Right lobe of liver (tissue), 6 donors: ENCODE measurements around the gene ADRM1. TPM values are rescaled to one million over a fixed set of nuclear protein-coding genes. Genes with fewer than 3 reads are reported as not detected.

ENCODE experiments used
- ATAC-seq, 4 donors: fragments of 200-7000 bp; cut with Tn5 transposase; one replicate each; pipeline ENCODE4 v1.9.1; 2020; ENCODE audit warnings: mild to moderate bottlenecking in 4 of 4, moderate library complexity in 4 of 4
- DNase-seq, 3 donors: peaks; one replicate each; pipeline ENCODE4 v3.0.0-alpha.2; 2020
- H3K27ac ChIP-seq, 3 donors: fragments of 200-600 bp; one replicate each; pipeline ENCODE4 v1.8.0; 2022
- H3K27me3 ChIP-seq, 2 donors: fragments of 200-600 bp; one replicate each; pipeline ENCODE4 v1.8.0; 2022
- H3K36me3 ChIP-seq, 4 donors: fragments of 200-600 bp; sonication (generic) in 1 of 4; one replicate each; pipeline versions ENCODE4 v1.5.1 to v1.8.0; 2017 to 2022; ENCODE audit warnings: control low read depth in 1 of 4
- H3K4me1 ChIP-seq, 4 donors: fragments of 200-600 bp; sonication (generic) in 1 of 4; one replicate each; pipeline versions ENCODE4 v1.5.1 to v1.8.0; 2017 to 2022; ENCODE audit warnings: control low read depth in 1 of 4
- H3K4me3 ChIP-seq, 3 donors: fragments of 200-600 bp; one replicate each; pipeline ENCODE4 v1.8.0; 2022
- H3K9me3 ChIP-seq, 4 donors: fragments of 200-600 bp; sonication (generic) in 1 of 4; one replicate each; pipeline versions ENCODE4 v1.5.1 to v1.8.0; 2017 to 2022; ENCODE audit warnings: control low read depth in 1 of 4
- POLR2A ChIP-seq: fragments of 450-650 bp; IDR thresholded peaks from one replicate; pipeline ENCODE4 v1.6.1; 2017; ENCODE audit warnings: antibody characterized with exemption, mild to moderate bottlenecking
- WGBS: methylation state at CpG from one replicate; pipeline ENCODE4 v1.1.6; 2018; ENCODE audit warnings: low coverage, low lambda C conversion rate; ENCODE audit not compliant: insufficient coverage; ENCODE audit errors: missing lambda C conversion rate; 5-methylcytosine and 5-hydroxymethylcytosine counted together
- intact Hi-C, 2 donors: fragments of 100-400 bp; cut with DNase I; formaldehyde crosslinking; loops; one replicate each; pipeline versions ENCODE4 v1.11.2 to v1.14.1; 2022
- total RNA-seq, 6 experiments: library from RNA; depleted of rRNA in 2 of 6; stranded (reverse); fragments of >200 nt in 2 of 6; fragmentation: NEBNext Ultra II Directional in 3 of 6; extraction: Animal tissue kit (Norgen Biotek cat#: 25700) in 3 of 6; gene quantifications; one replicate each; pipeline versions ENCODE4 v1.1.0 to v1.2.4, GENCODE V29; 2016 to 2023
- TF ChIP-seq, protein P1 (sequence below), 4 donors: fragments of 200-600 bp in 3 of 4; fragments of 450-650 bp in 1 of 4; IDR thresholded peaks; one replicate each; pipeline versions ENCODE4 v1.5.1 to v1.8.0; 2016 to 2022; ENCODE audit warnings: antibody characterized with exemption in 4 of 4, mild to moderate bottlenecking in 2 of 4
- donor health status: DM: no; HTN: yes; CAD: no.
- donor health status: DM: no; HTN: no; CAD: no.
- donor health status: DM: no; HTN: no; CAD: no.
- donor health status: DM: no; HTN: yes; CAD: no.
- donor health status: DM: no; HTN: yes; CAD: no.

Gene ADRM1
- total RNA-seq, 6 experiments from 2014 or later = 49.5 to 139 (median 55.7) TPM

DNA sequence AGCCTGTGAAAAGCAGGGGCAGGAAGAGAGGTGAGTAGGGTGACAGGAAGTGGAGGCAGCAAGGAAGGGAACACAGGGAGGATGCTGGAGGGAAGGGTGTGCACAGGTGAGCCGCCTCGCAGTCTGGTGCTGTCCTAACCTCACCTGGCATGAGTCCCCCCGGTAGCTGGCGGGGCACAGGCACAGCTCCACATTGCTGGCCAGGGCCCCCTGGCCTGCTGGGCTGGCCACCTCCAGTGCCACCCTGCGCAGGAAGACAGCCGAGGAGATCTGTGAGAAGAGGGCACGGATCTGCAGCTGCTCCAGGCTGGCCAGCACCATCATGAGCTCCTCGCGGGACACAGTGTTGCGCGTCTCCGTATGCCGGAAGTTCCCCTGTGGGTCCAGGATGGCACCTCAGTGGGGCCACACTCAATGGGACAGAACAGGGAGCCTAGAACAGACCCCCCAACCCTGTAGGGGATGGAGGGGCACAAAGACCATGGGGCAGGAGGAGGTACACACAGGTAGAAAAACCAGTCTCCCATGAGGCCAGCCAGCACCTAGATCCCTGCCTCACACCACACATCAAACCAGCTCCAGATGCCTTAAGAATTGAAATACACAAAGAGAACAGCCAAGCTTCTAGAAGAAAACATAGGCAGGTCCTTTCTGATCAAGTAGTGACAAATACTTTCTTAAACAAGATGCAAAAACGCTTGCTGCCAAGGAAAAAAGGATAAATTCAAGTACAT, 22.5 kb downstream of the ADRM1 start:
- intact Hi-C loops = no loop called here
- no peaks in the 10 kb centered on the region for H3K27me3 ChIP-seq
- peaks cover 0 to 7% (median 0%) of the 10 kb centered on the region in 4 donors for H3K4me1 ChIP-seq
- 97% methylated on average over 5 of the region's 14 CpGs for WGBS
- H3K27ac ChIP-seq = no peak overlapping the region
- H3K9me3 ChIP-seq = no peaks in the 10 kb centered on the region
- ATAC-seq (no peak), DNase-seq (no peak)
- H3K4me3 ChIP-seq = no peak overlapping the region
- TF ChIP-seq, protein P1, sequence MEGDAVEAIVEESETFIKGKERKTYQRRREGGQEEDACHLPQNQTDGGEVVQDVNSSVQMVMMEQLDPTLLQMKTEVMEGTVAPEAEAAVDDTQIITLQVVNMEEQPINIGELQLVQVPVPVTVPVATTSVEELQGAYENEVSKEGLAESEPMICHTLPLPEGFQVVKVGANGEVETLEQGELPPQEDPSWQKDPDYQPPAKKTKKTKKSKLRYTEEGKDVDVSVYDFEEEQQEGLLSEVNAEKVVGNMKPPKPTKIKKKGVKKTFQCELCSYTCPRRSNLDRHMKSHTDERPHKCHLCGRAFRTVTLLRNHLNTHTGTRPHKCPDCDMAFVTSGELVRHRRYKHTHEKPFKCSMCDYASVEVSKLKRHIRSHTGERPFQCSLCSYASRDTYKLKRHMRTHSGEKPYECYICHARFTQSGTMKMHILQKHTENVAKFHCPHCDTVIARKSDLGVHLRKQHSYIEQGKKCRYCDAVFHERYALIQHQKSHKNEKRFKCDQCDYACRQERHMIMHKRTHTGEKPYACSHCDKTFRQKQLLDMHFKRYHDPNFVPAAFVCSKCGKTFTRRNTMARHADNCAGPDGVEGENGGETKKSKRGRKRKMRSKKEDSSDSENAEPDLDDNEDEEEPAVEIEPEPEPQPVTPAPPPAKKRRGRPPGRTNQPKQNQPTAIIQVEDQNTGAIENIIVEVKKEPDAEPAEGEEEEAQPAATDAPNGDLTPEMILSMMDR (IDR thresholded peaks at IDR 0.05) = no peak
- no peak for TF ChIP-seq POLR2A
- peaks cover 0 to 11% (median 4%) of the 10 kb centered on the region in 4 donors for H3K36me3 ChIP-seq

DNA sequence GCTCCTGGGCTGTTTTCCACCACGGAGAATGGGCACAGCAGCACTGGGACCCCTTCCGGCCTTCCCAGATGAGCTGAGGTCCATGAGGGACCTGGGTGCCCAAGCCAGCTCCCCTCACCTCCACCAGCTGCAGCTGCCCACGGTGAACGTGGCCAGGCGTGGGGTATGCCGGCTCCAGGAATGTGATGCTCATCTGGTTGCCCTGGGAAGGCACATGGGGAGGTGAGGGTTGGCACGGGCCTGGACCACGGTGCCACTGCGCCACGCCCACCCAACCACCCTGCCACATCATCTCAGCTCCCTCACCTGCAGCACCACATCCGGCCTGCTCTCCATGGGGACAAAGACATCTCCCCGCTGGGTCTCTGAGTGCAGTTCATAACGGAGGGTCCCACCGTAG, 23.8 kb downstream of the ADRM1 start:
- Histone ChIP-seq H3K27ac (no peak overlapping the region), H3K27me3 (no peaks in the 10 kb centered on the region), H3K4me3 (no peak overlapping the region), H3K4me1 (peaks cover 0 to 3% (median 0%) of the 10 kb centered on the region in 4 donors), H3K9me3 (no peaks in the 10 kb centered on the region), H3K36me3 (peaks cover 0 to 11% (median 4%) of the 10 kb centered on the region in 4 donors)
- ATAC-seq (no peak), DNase-seq (no peak)
- WGBS = 88% methylated on average over 4 of the region's 14 CpGs
- TF ChIP-seq POLR2A = no peak
- TF ChIP-seq, protein P1 (IDR thresholded peaks at IDR 0.05) = no peak
- intact Hi-C loops = no loop called here

DNA sequence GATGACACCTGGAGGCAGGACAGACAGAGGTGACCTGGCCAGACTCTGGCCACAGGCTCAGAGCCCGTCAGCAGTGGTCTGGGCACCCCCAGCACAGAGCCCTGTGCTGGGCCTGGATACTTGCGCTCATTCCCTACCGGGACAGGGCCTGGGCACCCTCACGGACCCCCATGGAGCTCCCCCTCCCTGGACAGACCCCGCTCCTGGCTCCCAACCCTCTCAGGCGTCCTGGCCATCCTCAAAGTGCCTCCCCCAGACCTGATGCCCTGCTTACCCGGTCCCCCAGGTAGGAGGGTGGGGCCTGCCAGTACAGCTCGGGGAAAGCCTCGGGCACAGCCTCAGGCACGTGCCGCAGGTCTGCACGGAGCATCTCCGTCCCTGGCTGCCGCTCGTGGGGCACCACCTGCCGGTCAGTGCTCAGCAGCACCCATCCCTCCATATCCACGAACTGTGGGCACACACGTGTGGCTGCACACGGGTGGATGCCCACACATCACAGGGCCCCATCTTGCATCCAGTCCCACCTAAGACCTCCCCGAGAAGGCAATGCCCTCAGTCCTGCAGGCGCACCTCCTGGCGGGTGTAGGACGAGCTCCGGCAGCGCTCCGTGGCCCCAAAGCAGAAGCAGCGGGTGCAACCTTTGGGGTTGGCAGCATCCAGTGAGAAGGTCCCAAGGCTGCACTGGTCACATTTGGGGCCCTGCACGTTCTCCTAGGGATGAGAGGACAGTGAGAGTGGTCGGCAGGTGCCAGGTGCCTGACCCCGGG, 24.3 kb downstream of the ADRM1 start:
- no peaks in the 10 kb centered on the region for H3K9me3 ChIP-seq
- H3K4me1 ChIP-seq = peaks cover 0 to 3% (median 0%) of the 10 kb centered on the region in 4 donors
- intact Hi-C loops = no loop called here
- H3K36me3 ChIP-seq = peaks cover 0 to 13% (median 4%) of the 10 kb centered on the region in 4 donors
- DNase-seq (no peak), ATAC-seq (no peak)
- no peak overlapping the region for H3K4me3 ChIP-seq
- TF ChIP-seq, protein P1 (IDR thresholded peaks at IDR 0.05) = no peak
- TF ChIP-seq POLR2A = no peak
- H3K27me3 ChIP-seq = no peaks in the 10 kb centered on the region
- no peak overlapping the region for H3K27ac ChIP-seq
- WGBS = 95% methylated on average over 8 of the region's 30 CpGs

DNA sequence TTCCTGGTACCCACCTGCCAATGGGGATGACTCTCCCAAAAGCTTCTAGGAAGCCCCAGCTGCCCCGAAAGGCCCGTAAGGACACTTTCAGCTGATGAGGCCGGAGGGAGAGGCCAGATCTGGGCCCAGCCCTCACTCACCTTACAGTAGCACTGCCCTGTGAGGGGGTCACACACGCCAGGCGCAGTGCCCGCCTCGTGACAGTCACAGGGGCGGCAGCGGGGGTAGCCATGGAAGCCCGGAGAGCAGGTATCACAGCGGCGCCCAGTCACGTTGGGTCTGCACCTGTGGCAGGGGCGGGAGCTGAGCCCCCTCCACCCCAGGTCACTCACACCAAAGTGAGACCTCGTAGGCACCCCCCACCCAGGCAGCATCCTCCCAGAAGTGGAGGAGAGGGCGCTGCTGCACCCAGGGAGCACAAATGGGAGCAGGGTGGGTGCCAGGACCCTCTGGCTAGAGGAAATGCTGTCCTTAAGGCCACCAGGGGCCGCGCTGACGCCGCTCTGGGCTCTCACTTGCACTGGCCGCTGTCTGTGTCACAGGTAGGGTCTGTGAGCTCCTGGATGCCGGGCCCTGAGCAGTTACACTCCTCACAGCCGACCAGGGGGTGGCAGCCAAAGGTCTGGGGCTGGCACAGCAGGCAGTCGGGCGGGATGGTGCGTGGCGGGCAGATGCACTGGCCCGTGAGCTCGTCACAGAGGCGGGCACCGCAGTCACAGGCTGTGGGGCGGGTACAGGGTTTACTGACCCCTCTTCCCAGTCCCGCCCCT, 25.1 kb downstream of the ADRM1 start:
- Histone ChIP-seq H3K36me3 (peaks cover 0 to 15% (median 4%) of the 10 kb centered on the region in 4 donors), H3K9me3 (no peaks in the 10 kb centered on the region), H3K27me3 (no peaks in the 10 kb centered on the region), H3K27ac (no peak overlapping the region), H3K4me1 (peaks cover 0 to 3% (median 0%) of the 10 kb centered on the region in 4 donors), H3K4me3 (no peak overlapping the region)
- no peak for ATAC-seq
- TF ChIP-seq, protein P1 (IDR thresholded peaks at IDR 0.05) = no peak
- TF ChIP-seq POLR2A = no peak
- peak in 1 of 3 donors; percentile 14 for DNase-seq
- WGBS = 93% methylated on average over 9 of the region's 33 CpGs
- intact Hi-C loops = no loop called here
